Measurements from ENCODE around the gene CANX. TPM values are rescaled to one million over a fixed set of nuclear protein-coding genes. Genes with fewer than 3 reads are reported as not detected.

Gene CANX
- total and polyA plus RNA-seq, 2 of the 13 experiments (the other 11 are each of a cell fraction or from before 2014, with no cell fraction given) = 477 to 680 TPM

GRCh38 chr5:179763215-179763945 is 64.6 kb downstream of the CANX start:
- no peak overlapping the region for H3K27ac ChIP-seq (ENCODE audit: extremely low read length, insufficient read depth, low read length)
- no peaks in the 10 kb centered on the region for H3K27me3 ChIP-seq (ENCODE audit: control insufficient read depth in 1 of 2, insufficient read depth in 2 of 2, low read length in 2 of 2)
- H3K79me2 ChIP-seq (ENCODE audit: insufficient read depth, low read length) = peaks cover 58% of the 10 kb centered on the region
- H2AFZ ChIP-seq (ENCODE audit: low read length) = no peak overlapping the region
- FAIRE-seq (peak; percentile 98), ATAC-seq (peak; percentile 82), DNase-seq (ENCODE audit: low spot score) (peak; percentile 77)
- intact Hi-C loops (cut with micrococcal nuclease; ENCODE audit: unreplicated experiment) (loop anchor here (1.0 to 10.0 kb wide), 4 partner anchors 33 to 327 kb away; partner anchors contain the start of gene TBC1D9B), in situ Hi-C loops (cut with HindIII; ENCODE audit: extremely low pct_ligation_motif_present, low pct_unique_long_range_greater_than_20kb) (loop anchor here (25.0 kb wide), 1 partner anchor 324 kb away; no protein-coding TSS in a partner anchor)
- H3K9me3 ChIP-seq (ENCODE audit: low read length) = no peaks in the 10 kb centered on the region
- peaks cover 16 to 39% of the 10 kb centered on the region in 2 experiments for H3K36me3 ChIP-seq (replicated peaks in 1 of 2; ENCODE audit: control insufficient read depth in 1 of 2, insufficient read depth in 2 of 2, low read length in 2 of 2)
- no peak overlapping the region for H3K9ac ChIP-seq (ENCODE audit: insufficient read depth, low read depth, low read length)
- ChIA-PET CTCF (ENCODE audit: low intra/inter-chr PET ratio, low total read pairs) (interaction anchor here (0.8 to 1.9 kb wide), 2 partner anchors 32 to 62 kb away, joined by 3 to 11 read pairs; no protein-coding TSS in a partner anchor), POLR2A (interaction anchor here (1.0 to 2.6 kb wide), 8 partner anchors 9 to 140 kb away, joined by 3 to 11 read pairs (median 5); partner anchors contain the start of genes HNRNPH1 and MAML1)
- no peak overlapping the region for H3K4me2 ChIP-seq (ENCODE audit: low read depth, low read length)
- H3K4me1 ChIP-seq (ENCODE audit: insufficient read depth, low read length) = peaks cover 27% of the 10 kb centered on the region
- no TSS peak for BruUV-seq (replicated peaks)
- no peak overlapping the region for H3K4me3 ChIP-seq (replicated peaks in 1 of 3; ENCODE audit: insufficient read depth in 1 of 3, low read depth in 2 of 3, low read length in 3 of 3)
- H4K20me1 ChIP-seq (ENCODE audit: insufficient read depth, low read length) = peaks cover 29% of the 10 kb centered on the region
- 48% methylated on average over 10 of the region's 10 CpGs for WGBS (ENCODE audit: low lambda C conversion rate)
- TF ChIP-seq, protein P1, sequence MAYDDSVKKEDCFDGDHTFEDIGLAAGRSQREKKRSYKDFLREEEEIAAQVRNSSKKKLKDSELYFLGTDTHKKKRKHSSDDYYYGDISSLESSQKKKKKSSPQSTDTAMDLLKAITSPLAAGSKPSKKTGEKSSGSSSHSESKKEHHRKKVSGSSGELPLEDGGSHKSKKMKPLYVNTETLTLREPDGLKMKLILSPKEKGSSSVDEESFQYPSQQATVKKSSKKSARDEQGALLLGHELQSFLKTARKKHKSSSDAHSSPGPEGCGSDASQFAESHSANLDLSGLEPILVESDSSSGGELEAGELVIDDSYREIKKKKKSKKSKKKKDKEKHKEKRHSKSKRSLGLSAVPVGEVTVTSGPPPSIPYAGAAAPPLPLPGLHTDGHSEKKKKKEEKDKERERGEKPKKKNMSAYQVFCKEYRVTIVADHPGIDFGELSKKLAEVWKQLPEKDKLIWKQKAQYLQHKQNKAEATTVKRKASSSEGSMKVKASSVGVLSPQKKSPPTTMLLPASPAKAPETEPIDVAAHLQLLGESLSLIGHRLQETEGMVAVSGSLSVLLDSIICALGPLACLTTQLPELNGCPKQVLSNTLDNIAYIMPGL (CRISPR knock-in tag; IDR thresholded peaks at IDR 0.05; ENCODE audit: borderline replicate concordance in 1 of 2, low read depth in 1 of 2) = 0 out of 4 replicates have a peak, but pooled peaks of 1 of the 2 experiments have one; percentile 18
- no peak for TF ChIP-seq CREB1 (IDR thresholded peaks at IDR 0.05)
- 0 out of 2 replicates have a peak, but pooled peaks have one; percentile 41 for TF ChIP-seq CREB1 (CRISPR knock-in tag; IDR thresholded peaks at IDR 0.05)
- peak; percentile 37; the same call in 1 of the 2 replicates for TF ChIP-seq ZNF362 (CRISPR knock-in tag; IDR thresholded peaks at IDR 0.05; ENCODE audit: borderline replicate concordance)
- TF ChIP-seq XRCC5 (optimal IDR thresholded peaks at IDR 0.05; ENCODE audit: low read length) = peak; percentile 41
- TF ChIP-seq, protein P2, sequence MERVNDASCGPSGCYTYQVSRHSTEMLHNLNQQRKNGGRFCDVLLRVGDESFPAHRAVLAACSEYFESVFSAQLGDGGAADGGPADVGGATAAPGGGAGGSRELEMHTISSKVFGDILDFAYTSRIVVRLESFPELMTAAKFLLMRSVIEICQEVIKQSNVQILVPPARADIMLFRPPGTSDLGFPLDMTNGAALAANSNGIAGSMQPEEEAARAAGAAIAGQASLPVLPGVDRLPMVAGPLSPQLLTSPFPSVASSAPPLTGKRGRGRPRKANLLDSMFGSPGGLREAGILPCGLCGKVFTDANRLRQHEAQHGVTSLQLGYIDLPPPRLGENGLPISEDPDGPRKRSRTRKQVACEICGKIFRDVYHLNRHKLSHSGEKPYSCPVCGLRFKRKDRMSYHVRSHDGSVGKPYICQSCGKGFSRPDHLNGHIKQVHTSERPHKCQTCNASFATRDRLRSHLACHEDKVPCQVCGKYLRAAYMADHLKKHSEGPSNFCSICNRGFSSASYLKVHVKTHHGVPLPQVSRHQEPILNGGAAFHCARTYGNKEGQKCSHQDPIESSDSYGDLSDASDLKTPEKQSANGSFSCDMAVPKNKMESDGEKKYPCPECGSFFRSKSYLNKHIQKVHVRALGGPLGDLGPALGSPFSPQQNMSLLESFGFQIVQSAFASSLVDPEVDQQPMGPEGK (CRISPR knock-in tag; IDR thresholded peaks at IDR 0.05) = 0 out of 2 replicates have a peak, but pooled peaks have one; percentile 20
- peak; percentile 80 for TF ChIP-seq CTCF (CRISPR knock-in tag; IDR thresholded peaks at IDR 0.05)
- no peak for TF ChIP-seq PRMT3 (CRISPR knock-in tag; IDR thresholded peaks at IDR 0.05; ENCODE audit: borderline replicate concordance, low read depth)
- TF ChIP-seq SMC3 (IDR thresholded peaks at IDR 0.05; ENCODE audit: low read length) = peak; percentile 78
- TF ChIP-seq SIN3A (IDR thresholded peaks at IDR 0.05; ENCODE audit: borderline replicate concordance, low read depth, low read length) = no peak
- TF ChIP-seq ELF3 (CRISPR knock-in tag; IDR thresholded peaks at IDR 0.05) = peak; percentile 31; the same call in 1 of the 2 replicates
- TF ChIP-seq STAG1 (CRISPR knock-in tag; IDR thresholded peaks at IDR 0.05) = peak; percentile 74
- TF ChIP-seq TFAP4 (IDR thresholded peaks at IDR 0.05; ENCODE audit: borderline replicate concordance, low read depth) = peak; percentile 24; the same call in 1 of the 2 replicates
- TF ChIP-seq TARDBP (CRISPR knock-in tag; IDR thresholded peaks at IDR 0.05) = no peak

All from HepG2 (cell line).